GM19468 (cell line): ENCODE results near the gene PCLO.
"Not testable (repeated sequence)": the region's sequence is repeated elsewhere in the genome, so short reads cannot be mapped to it uniquely, and the experiment has no call there.

Experiments
- ATAC-seq: cut with Tn5 transposase; IDR thresholded peaks from one replicate; pipeline ENCODE4 v1.9.1; 2021; ENCODE audit warnings: mild to moderate bottlenecking, moderate library complexity, moderate number of reproducible peaks; ENCODE audit not compliant: unreplicated experiment; ENCODE audit errors: extremely low read depth

Gene PCLO

GRCh38 chr7:83058667-83059066 is 104.0 kb downstream of the PCLO start:
- no peak for ATAC-seq

- ATAC-seq, result no peak
Observed at GRCh38 chr7:83055197-83055596, 107.5 kb downstream of the PCLO start.

- no peak for ATAC-seq
Observed at GRCh38 chr7:83054472-83054871, 108.2 kb downstream of the PCLO start.

GRCh38 chr7:83053965-83054364 is 108.7 kb downstream of the PCLO start:
- ATAC-seq, result no peak

GRCh38 chr7:83040484-83040883 is 122.2 kb downstream of the PCLO start:
- no peak for ATAC-seq

- no peak for ATAC-seq
Observed at GRCh38 chr7:83038787-83039186, 123.9 kb downstream of the PCLO start.

- no peak for ATAC-seq
Observed at GRCh38 chr7:83036721-83037380, 125.8 kb downstream of the PCLO start.

- no peak for ATAC-seq
Observed at GRCh38 chr7:83036130-83036529, 126.6 kb downstream of the PCLO start.

GRCh38 chr7:83032195-83032594 is 130.5 kb downstream of the PCLO start:
- ATAC-seq, result no peak

GRCh38 chr7:83023817-83024665 is 138.6 kb downstream of the PCLO start:
- not testable (repeated sequence) for ATAC-seq

GRCh38 chr7:83021032-83021431 is 141.7 kb downstream of the PCLO start:
- no peak for ATAC-seq

GRCh38 chr7:83020161-83020560 is 142.5 kb downstream of the PCLO start:
- ATAC-seq, result no peak

- ATAC-seq, result no peak
Observed at GRCh38 chr7:83015916-83016315, 146.8 kb downstream of the PCLO start.

- no peak for ATAC-seq
Observed at GRCh38 chr7:83014546-83014945, 148.1 kb downstream of the PCLO start.

GRCh38 chr7:83011954-83012353 is 150.7 kb downstream of the PCLO start:
- ATAC-seq, result no peak

- no peak for ATAC-seq
Observed at GRCh38 chr7:83005410-83005809, 157.3 kb downstream of the PCLO start.

GRCh38 chr7:83001362-83002040 is 161.2 kb downstream of the PCLO start:
- ATAC-seq, result no peak

GRCh38 chr7:82998436-82998835 is 164.2 kb downstream of the PCLO start:
- no peak for ATAC-seq

- no peak for ATAC-seq
Observed at GRCh38 chr7:82985144-82985802, 177.4 kb downstream of the PCLO start.

- ATAC-seq, result no peak
Observed at GRCh38 chr7:82980130-82980788, 182.4 kb downstream of the PCLO start.
